SK-N-SH treated with all-trans-retinoic acid at 6 μM for 48 hours (cell line): ENCODE results near the gene ANKFN1.

Source experiments
- ATAC-seq: fragments of 200-7000 bp; cut with Tn5 transposase; 3 replicates; pipeline ENCODE4 v1.9.1; 2020; ENCODE audit warnings: mild to moderate bottlenecking, moderate library complexity
- ARNTL ChIP-seq: fragments of 450-650 bp; formaldehyde crosslinking; IDR thresholded peaks from 2 replicates; pipeline ENCODE4 v1.5.0; 2020; ENCODE audit warnings: low read depth, mild to moderate bottlenecking, moderate library complexity, borderline replicate concordance
- BACH2 ChIP-seq: fragments of 250-450 bp; sonication (Bioruptor Pico); IDR thresholded peaks from 2 replicates; pipeline ENCODE4 v1.9.0; 2021; ENCODE audit warnings: mild to moderate bottlenecking, borderline replicate concordance
- CREB5 ChIP-seq: fragments of 250-450 bp; sonication (Bioruptor Pico); IDR thresholded peaks from 2 replicates; pipeline ENCODE4 v1.5.1; 2020; ENCODE audit warnings: low read depth, mild to moderate bottlenecking, moderate library complexity
- CSDC2 ChIP-seq: fragments of 250-450 bp; sonication (Bioruptor Pico); IDR thresholded peaks from 2 replicates; pipeline ENCODE4 v1.5.0; 2020; ENCODE audit warnings: mild to moderate bottlenecking, moderate library complexity
- CSRNP3 ChIP-seq: fragments of 250-450 bp; sonication (Bioruptor Pico); IDR thresholded peaks from 2 replicates; pipeline ENCODE4 v1.5.1; 2021; ENCODE audit warnings: mild to moderate bottlenecking, moderate library complexity
- ESRRG ChIP-seq: fragments of 250-450 bp; sonication (Bioruptor Pico); IDR thresholded peaks from 2 replicates; pipeline ENCODE4 v1.6.1; 2021; ENCODE audit warnings: mild to moderate bottlenecking
- GLIS3 ChIP-seq: fragments of 250-450 bp; sonication (Bioruptor Pico); IDR thresholded peaks from 2 replicates; pipeline ENCODE4 v1.5.0; 2020; ENCODE audit warnings: mild to moderate bottlenecking, moderate library complexity
- ISL1 ChIP-seq: fragments of 250-450 bp; sonication (Bioruptor Pico); IDR thresholded peaks from 2 replicates; pipeline ENCODE4 v2.1.2; 2022; ENCODE audit warnings: mild to moderate bottlenecking, moderate library complexity
- OSR1 ChIP-seq: fragments of 250-450 bp; sonication (Bioruptor Pico); IDR thresholded peaks from 2 replicates; pipeline ENCODE4 v1.8.0; 2022; ENCODE audit warnings: moderate library complexity, mild to moderate bottlenecking, inconsistent platforms
- PATZ1 ChIP-seq: fragments of 250-450 bp; sonication (Bioruptor Pico); IDR thresholded peaks from 2 replicates; pipeline ENCODE4 v1.8.0; 2020; ENCODE audit warnings: mild to moderate bottlenecking, moderate library complexity, borderline replicate concordance
- PPARA ChIP-seq: fragments of 250-450 bp; sonication (Bioruptor Pico); IDR thresholded peaks from 2 replicates; pipeline ENCODE4 v1.5.0; 2020; ENCODE audit warnings: mild to moderate bottlenecking, borderline replicate concordance
- RARB ChIP-seq: fragments of 250-450 bp; sonication (Bioruptor Pico); IDR thresholded peaks from 2 replicates; pipeline ENCODE4 v1.8.0; 2021; ENCODE audit warnings: mild to moderate bottlenecking, moderate library complexity
- SNAI2 ChIP-seq: fragments of 250-450 bp; sonication (Bioruptor Pico); IDR thresholded peaks from 2 replicates; pipeline ENCODE4 v1.5.0; 2020; ENCODE audit warnings: mild to moderate bottlenecking, moderate library complexity
- TCF4 ChIP-seq: fragments of 250-450 bp; sonication (Bioruptor Pico); IDR thresholded peaks from 2 replicates; pipeline ENCODE4 v1.8.0; 2021; ENCODE audit warnings: mild to moderate bottlenecking, moderate library complexity, borderline replicate concordance
- ZFP3 ChIP-seq: fragments of 250-450 bp; sonication (Bioruptor Pico); IDR thresholded peaks from 2 replicates; pipeline ENCODE4 v1.5.0; 2020; ENCODE audit warnings: mild to moderate bottlenecking, moderate library complexity
- ZFP30 ChIP-seq: fragments of 450-650 bp; formaldehyde crosslinking; IDR thresholded peaks from 2 replicates; pipeline ENCODE4 v1.5.0; 2022; ENCODE audit warnings: mild to moderate bottlenecking, moderate library complexity
- ZNF565 ChIP-seq: fragments of 450-650 bp; formaldehyde crosslinking; conservative IDR thresholded peaks from 2 replicates; pipeline ENCODE4 v1.5.0; 2020; ENCODE audit warnings: low read depth, mild to moderate bottlenecking, moderate library complexity
- TF ChIP-seq, protein P1 (sequence below): fragments of 250-450 bp; sonication (Bioruptor Pico); IDR thresholded peaks from 2 replicates; pipeline ENCODE4 v1.5.0; 2020; ENCODE audit warnings: mild to moderate bottlenecking, moderate library complexity
- TF ChIP-seq, protein P2 (sequence below): fragments of 250-450 bp; sonication (Bioruptor Pico); IDR thresholded peaks from 2 replicates; pipeline ENCODE4 v1.8.0; 2021; ENCODE audit warnings: low read depth, mild to moderate bottlenecking, moderate library complexity, borderline replicate concordance

ANKFN1 gene

GRCh38 chr17:56119191-56119590 lies 34.1 kb upstream of the ANKFN1 start (continued):
- TF ChIP-seq PATZ1 (CRISPR knock-in tag), result no peak
- TF ChIP-seq ZFP30 (CRISPR knock-in tag), result no peak
- TF ChIP-seq, protein P1, sequence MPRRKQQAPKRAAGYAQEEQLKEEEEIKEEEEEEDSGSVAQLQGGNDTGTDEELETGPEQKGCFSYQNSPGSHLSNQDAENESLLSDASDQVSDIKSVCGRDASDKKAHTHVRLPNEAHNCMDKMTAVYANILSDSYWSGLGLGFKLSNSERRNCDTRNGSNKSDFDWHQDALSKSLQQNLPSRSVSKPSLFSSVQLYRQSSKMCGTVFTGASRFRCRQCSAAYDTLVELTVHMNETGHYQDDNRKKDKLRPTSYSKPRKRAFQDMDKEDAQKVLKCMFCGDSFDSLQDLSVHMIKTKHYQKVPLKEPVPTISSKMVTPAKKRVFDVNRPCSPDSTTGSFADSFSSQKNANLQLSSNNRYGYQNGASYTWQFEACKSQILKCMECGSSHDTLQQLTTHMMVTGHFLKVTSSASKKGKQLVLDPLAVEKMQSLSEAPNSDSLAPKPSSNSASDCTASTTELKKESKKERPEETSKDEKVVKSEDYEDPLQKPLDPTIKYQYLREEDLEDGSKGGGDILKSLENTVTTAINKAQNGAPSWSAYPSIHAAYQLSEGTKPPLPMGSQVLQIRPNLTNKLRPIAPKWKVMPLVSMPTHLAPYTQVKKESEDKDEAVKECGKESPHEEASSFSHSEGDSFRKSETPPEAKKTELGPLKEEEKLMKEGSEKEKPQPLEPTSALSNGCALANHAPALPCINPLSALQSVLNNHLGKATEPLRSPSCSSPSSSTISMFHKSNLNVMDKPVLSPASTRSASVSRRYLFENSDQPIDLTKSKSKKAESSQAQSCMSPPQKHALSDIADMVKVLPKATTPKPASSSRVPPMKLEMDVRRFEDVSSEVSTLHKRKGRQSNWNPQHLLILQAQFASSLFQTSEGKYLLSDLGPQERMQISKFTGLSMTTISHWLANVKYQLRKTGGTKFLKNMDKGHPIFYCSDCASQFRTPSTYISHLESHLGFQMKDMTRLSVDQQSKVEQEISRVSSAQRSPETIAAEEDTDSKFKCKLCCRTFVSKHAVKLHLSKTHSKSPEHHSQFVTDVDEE (CRISPR knock-in tag), result no peak
- TF ChIP-seq, all 23 proteins: peak for 0

DNA sequence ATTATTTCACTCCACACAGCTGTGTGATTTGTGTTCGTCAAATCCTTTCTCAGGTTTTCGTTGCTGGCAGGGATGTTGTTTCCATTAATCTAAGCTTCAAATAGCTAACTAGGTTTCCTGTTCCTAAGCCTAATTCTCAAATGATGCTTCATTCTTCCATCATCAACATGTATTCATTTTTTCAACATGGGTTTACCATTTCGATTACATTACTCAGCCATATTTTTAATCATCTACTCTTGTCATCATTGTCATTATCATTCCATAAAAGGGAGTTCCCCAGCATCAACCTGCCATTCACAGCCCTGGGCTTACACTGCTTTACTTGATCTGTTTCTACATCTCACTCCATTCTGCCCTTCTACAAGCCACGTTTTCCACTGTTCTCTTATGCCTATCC lies 33.3 kb upstream of the ANKFN1 start:
- TF ChIP-seq, protein P2, sequence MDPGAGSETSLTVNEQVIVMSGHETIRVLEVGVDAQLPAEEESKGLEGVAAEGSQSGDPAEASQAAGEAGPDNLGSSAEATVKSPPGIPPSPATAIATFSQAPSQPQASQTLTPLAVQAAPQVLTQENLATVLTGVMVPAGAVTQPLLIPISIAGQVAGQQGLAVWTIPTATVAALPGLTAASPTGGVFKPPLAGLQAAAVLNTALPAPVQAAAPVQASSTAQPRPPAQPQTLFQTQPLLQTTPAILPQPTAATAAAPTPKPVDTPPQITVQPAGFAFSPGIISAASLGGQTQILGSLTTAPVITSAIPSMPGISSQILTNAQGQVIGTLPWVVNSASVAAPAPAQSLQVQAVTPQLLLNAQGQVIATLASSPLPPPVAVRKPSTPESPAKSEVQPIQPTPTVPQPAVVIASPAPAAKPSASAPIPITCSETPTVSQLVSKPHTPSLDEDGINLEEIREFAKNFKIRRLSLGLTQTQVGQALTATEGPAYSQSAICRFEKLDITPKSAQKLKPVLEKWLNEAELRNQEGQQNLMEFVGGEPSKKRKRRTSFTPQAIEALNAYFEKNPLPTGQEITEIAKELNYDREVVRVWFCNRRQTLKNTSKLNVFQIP, result no peak
- TF ChIP-seq ZFP30 (CRISPR knock-in tag), result no peak
- TF ChIP-seq CSDC2, result no peak
- TF ChIP-seq SNAI2 (CRISPR knock-in tag), result no peak
- TF ChIP-seq CSRNP3 (CRISPR knock-in tag), result no peak
- TF ChIP-seq, protein P1 (CRISPR knock-in tag), result no peak
- no peak for TF ChIP-seq ESRRG (CRISPR knock-in tag)
- no peak for TF ChIP-seq CREB5
- no peak for TF ChIP-seq RARB (CRISPR knock-in tag)
- no peak for TF ChIP-seq GLIS3 (CRISPR knock-in tag)
- TF ChIP-seq TCF4 (CRISPR knock-in tag), result no peak
- TF ChIP-seq BACH2 (CRISPR knock-in tag), result no peak
- no peak for TF ChIP-seq PPARA
- no peak for TF ChIP-seq ZFP3
- TF ChIP-seq ZNF565, result no peak
- TF ChIP-seq PATZ1 (CRISPR knock-in tag), result no peak
- no peak for TF ChIP-seq ARNTL
- TF ChIP-seq ISL1 (CRISPR knock-in tag), result no peak
- no peak for TF ChIP-seq OSR1 (CRISPR knock-in tag)
- ATAC-seq, result no peak
